Osteocyte (in vitro differentiated cells): ENCODE measurements around the gene FN1. TPM values are rescaled to one million over a fixed set of nuclear protein-coding genes. Genes with fewer than 3 reads are reported as not detected.

Source experiments
- DNase-seq: peaks from one replicate; pipeline ENCODE4 v3.0.0; 2021; ENCODE audit warnings: mixed read lengths; ENCODE audit not compliant: unreplicated experiment; ENCODE audit errors: extremely low spot score
- H3K27ac Mint-ChIP-seq: one replicate; pipeline ENCODE4 v1.8.0; 2021; ENCODE audit warnings: mild to moderate bottlenecking, mixed read lengths; ENCODE audit not compliant: unreplicated experiment
- H3K27me3 Mint-ChIP-seq: one replicate; pipeline ENCODE4 v1.8.0; 2021; ENCODE audit warnings: mixed read lengths; ENCODE audit not compliant: unreplicated experiment
- H3K36me3 Mint-ChIP-seq: one replicate; pipeline ENCODE4 v1.8.0; 2021; ENCODE audit warnings: mixed read lengths; ENCODE audit not compliant: unreplicated experiment
- H3K4me1 Mint-ChIP-seq: one replicate; pipeline ENCODE4 v1.8.0; 2021; ENCODE audit warnings: mixed read lengths; ENCODE audit not compliant: unreplicated experiment
- H3K4me3 Mint-ChIP-seq: one replicate; pipeline ENCODE4 v1.8.0; 2021; ENCODE audit warnings: mild to moderate bottlenecking, moderate library complexity, mixed read lengths; ENCODE audit not compliant: unreplicated experiment
- H3K9me3 Mint-ChIP-seq: one replicate; pipeline ENCODE4 v1.8.0; 2021; ENCODE audit warnings: mixed read lengths; ENCODE audit not compliant: unreplicated experiment
- total RNA-seq: library from RNA; stranded (reverse); gene quantifications from 2 replicates; pipeline ENCODE4 v1.2.1, GENCODE V29; 2021
- TF ChIP-seq, protein P1 (sequence below): fragments of 200-600 bp; sonication (generic); IDR thresholded peaks from 2 replicates; pipeline ENCODE4 v1.5.0; 2021; ENCODE audit warnings: antibody characterized with exemption, mild to moderate bottlenecking, moderate library complexity

The FN1 gene
- total RNA-seq, 1 donor from 2014 or later = 16,854 TPM

DNA sequence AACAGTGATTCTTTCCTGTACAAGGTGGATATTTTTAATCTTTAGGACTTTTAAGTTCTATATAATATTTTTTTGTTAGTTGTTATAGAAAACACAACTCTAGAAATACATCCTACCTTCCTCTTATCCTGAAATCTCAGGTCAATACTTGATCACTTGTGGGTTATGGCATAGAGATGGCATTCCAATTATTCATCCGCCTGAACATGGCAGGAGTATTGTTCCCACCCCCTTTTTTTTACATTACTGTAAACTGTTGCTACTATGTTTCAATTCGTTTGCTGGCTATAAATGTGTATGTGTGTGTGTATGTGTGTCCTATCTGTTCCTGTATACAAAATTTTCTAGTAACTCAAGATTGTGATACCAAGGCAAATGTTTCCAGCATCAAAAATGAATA, 43.3 kb upstream of the FN1 start:
- Mint-ChIP-seq H3K9me3 (no peaks in the 10 kb centered on the region), H3K36me3 (no peaks in the 10 kb centered on the region), H3K27ac (no peak overlapping the region), H3K4me1 (peaks cover 43% of the 10 kb centered on the region), H3K27me3 (no peaks in the 10 kb centered on the region), H3K4me3 (no peak overlapping the region)
- no peak for DNase-seq
- TF ChIP-seq, protein P1, sequence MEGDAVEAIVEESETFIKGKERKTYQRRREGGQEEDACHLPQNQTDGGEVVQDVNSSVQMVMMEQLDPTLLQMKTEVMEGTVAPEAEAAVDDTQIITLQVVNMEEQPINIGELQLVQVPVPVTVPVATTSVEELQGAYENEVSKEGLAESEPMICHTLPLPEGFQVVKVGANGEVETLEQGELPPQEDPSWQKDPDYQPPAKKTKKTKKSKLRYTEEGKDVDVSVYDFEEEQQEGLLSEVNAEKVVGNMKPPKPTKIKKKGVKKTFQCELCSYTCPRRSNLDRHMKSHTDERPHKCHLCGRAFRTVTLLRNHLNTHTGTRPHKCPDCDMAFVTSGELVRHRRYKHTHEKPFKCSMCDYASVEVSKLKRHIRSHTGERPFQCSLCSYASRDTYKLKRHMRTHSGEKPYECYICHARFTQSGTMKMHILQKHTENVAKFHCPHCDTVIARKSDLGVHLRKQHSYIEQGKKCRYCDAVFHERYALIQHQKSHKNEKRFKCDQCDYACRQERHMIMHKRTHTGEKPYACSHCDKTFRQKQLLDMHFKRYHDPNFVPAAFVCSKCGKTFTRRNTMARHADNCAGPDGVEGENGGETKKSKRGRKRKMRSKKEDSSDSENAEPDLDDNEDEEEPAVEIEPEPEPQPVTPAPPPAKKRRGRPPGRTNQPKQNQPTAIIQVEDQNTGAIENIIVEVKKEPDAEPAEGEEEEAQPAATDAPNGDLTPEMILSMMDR = no peak

DNA sequence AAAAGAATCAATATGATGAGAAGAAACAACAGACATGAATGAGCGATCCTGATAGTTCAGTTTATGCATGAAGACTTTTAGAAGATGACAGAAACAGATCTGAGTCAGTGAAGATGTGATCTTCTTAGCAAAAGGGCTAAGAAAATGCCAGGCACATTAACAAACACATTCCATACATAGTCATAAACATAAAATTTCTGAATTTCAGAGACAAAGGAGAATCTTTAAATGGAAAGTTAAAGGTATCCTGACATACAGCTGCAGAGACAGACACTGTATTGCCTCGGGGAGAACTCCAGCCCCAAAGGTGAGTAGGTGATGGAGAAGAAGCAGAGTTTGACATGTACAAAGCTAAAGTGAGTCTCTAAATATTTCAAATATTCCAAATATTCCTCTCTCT, 40.6 kb upstream of the FN1 start:
- H3K27ac Mint-ChIP-seq = peak overlapping the region; percentile 53
- TF ChIP-seq, protein P1 = no peak
- DNase-seq = no peak
- no peaks in the 10 kb centered on the region for H3K9me3 Mint-ChIP-seq
- H3K4me3 Mint-ChIP-seq = peak overlapping the region; percentile 19
- H3K4me1 Mint-ChIP-seq = peaks cover 43% of the 10 kb centered on the region
- no peaks in the 10 kb centered on the region for H3K27me3 Mint-ChIP-seq
- no peaks in the 10 kb centered on the region for H3K36me3 Mint-ChIP-seq

DNA sequence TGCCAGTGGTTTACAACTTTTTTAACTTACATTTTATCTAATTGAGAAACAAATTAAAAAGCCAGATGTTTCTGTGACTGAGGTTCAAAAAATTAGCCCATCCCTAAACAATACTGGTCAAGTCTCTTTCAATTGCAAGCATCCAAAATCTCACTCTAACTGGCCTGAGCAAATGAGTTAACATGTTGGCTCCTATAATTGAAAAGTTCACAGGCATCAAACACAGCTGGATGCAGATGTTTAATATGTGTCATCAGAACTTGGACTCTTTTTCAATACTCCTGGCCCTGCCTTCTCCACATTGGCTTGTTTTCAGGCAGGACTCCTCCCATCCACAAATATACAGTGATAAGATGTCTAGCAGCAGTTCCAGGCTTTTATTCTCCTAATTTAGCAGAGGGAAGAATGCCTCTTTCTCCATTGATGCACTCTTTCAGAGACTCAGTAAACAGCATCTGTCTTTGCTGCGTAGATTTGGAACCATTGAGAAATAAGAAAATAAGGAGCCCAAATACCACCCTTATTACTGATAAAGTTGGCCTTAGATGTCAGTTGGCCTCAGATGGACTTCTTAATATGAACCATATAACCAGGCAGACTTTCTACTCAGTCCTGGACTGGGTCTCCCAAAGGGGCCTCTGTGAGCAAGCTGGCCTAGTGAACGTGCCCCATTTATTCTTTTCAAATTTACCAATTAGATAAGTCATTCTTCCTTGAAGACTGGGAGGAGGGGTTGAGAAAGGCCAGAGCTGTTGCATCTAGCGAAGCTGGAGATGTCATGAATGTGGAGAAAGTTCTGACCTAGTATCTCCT, 30.4 kb upstream of the FN1 start:
- H3K27ac Mint-ChIP-seq = no peak overlapping the region
- no peaks in the 10 kb centered on the region for H3K36me3 Mint-ChIP-seq
- DNase-seq = no peak

DNA sequence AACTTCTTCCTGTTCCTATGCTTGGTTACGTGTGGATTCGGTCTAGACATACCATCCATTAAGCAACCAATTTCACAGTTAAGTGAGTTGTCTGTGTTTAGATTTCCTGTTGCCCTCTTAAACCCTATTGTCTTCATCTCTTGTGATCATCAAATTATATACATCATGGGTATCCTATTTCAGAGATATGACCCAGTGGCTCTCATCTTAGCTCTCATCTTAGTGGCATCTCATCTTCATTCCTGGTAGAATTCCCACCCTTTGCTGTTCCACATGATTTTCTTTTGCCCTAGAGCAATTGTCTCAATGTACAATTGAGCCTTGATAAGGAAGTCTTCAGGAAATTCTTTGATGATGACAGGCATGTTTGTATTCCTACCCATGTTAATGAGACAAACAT, 29.4 kb upstream of the FN1 start:
- TF ChIP-seq, protein P1 = no peak
- Mint-ChIP-seq H3K4me1 (peaks cover 39% of the 10 kb centered on the region), H3K27ac (no peak overlapping the region), H3K9me3 (no peaks in the 10 kb centered on the region), H3K36me3 (no peaks in the 10 kb centered on the region), H3K27me3 (no peaks in the 10 kb centered on the region), H3K4me3 (no peak overlapping the region)
- no peak for DNase-seq

More for the DNA sequence above, 30.4 kb upstream of the FN1 start:
- TF ChIP-seq, protein P1 = no peak
- Mint-ChIP-seq H3K4me3 (no peak overlapping the region), H3K4me1 (peaks cover 28% of the 10 kb centered on the region), H3K27me3 (no peaks in the 10 kb centered on the region), H3K9me3 (no peaks in the 10 kb centered on the region)

DNA sequence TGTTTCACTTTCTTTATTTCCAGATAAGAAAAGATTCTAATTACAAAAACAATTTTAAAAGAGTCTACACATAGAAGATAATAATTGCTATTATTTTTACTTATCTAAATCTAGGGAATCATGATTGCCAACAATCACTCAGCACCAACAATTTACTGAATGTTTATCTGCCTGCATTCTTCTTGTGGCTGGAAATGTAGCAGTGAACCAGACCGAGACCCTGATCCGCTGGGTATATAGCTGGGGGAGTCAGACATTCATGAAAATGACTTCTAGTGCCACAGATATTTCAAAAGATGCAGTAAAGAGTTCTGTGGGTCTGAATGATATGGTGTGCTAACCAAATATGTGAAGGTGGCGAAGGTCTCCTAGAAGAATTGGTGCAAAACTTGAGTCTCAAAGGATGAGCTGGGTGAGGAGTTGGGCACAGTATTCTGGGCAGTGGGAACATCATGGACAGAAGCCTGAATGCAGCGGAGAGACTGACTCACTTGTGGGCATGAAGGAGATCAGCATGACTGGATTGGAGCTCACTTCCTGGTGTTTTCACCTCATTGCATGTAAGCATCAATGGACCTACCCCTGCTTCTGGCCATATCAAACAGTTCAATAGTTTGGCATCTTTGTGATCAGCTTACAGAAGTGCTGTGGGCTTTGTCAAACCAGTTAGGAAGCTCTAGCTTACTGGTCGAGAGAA, 26.1 kb upstream of the FN1 start:
- no peak for DNase-seq
- H3K9me3 Mint-ChIP-seq = no peaks in the 10 kb centered on the region
- TF ChIP-seq, protein P1 = no peak
- peak overlapping the region; percentile 20 for H3K4me3 Mint-ChIP-seq
- peaks cover 1% of the 10 kb centered on the region for H3K36me3 Mint-ChIP-seq
- peak overlapping the region; percentile 90 for H3K27ac Mint-ChIP-seq
- peaks cover 56% of the 10 kb centered on the region for H3K4me1 Mint-ChIP-seq
- H3K27me3 Mint-ChIP-seq = no peaks in the 10 kb centered on the region
